GM19463 (cell line): ENCODE data around the gene SOX30.

ENCODE experiments used
- ATAC-seq: cut with Tn5 transposase; IDR thresholded peaks from one replicate; pipeline ENCODE4 v1.9.1; 2021; ENCODE audit warnings: mild to moderate bottlenecking, moderate library complexity; ENCODE audit not compliant: unreplicated experiment

Gene SOX30

GRCh38 chr5:157610990-157611389, 41.2 kb downstream of the SOX30 start:
- no peak for ATAC-seq

- no peak for ATAC-seq
Observed at GRCh38 chr5:157608972-157609565, 43.2 kb downstream of the SOX30 start.

- peak; percentile 37 for ATAC-seq
Observed at GRCh38 chr5:157607371-157608161, 44.7 kb downstream of the SOX30 start.

DNA sequence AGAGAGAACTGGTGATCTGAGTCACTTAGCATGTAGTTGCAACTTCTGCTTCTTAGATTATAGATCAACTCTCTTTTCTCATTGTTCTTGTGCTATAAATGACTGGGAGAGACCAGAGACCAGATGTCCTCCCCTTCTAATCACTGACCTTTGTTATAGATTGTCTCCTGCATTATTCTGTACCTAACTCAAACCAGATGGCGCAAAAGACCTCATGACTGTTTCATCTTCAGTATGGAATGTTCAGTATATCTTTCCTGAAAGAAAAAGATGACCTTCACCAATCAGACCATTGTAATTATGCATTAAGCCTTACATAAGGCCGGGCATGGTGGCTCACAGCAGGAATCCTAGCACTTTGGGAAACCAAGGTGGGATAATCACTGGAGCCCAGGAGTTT, 46.2 kb downstream of the SOX30 start:
- no peak for ATAC-seq

DNA sequence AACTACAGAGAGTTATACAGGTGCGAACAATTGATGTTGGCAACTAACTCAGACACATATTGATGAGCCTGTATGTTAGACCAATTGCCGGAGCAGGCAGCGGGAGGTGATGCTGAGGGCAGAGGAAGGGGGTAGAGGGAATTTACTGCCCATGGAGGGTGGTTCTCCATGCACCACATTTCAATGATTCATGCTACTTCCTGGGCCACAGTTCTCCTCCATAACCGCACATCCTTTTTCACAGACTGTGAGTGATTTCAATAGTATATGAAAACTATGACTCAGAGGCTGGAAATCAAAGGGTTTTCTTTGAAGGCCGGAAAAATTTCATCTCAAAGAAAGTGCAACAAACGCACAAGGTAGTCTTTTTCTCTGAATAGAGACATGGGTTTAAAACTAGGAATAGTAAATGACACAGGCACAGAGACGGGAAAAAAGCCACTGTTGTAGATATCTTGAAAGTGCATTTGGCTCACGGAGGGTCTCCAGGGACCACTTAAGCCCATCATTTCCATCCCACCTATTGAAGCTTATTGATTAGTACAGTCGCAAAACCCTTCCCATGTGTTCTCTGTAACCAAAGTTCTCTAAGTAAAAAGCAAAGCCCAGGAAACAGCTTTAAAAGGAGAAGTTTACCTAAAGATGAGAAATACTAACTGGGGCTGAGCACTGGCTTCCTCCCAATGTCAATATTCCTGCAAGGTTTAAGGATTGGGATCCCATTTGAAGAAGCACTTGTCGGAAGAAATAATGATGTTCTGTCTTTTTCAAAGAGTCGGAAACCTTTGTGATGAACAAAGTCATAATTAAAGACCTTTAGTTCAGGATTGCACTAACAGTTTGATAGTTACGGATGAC, 48.7 kb downstream of the SOX30 start:
- ATAC-seq, result peak; percentile 38

GRCh38 chr5:157602505-157602904, 49.7 kb downstream of the SOX30 start:
- peak; percentile 53 for ATAC-seq

DNA sequence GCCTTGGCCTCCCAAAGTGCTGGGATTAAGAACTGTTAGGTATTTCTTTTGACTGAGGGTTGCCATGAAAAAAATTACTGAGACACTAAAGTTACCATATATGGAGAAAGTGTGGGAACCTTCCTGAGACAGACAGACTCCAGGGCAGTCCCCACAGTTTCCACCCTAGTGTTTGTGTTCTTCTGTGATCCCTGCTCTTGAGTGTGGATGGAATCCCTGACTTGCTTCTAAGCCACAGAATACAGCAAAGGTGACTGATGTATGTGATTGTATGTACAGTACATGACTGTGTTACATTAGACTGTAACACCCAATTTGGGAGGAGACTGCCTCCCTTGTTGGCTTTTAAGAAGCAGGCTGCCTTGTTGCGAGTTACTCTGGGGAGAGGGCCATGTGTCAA, 52.0 kb downstream of the SOX30 start:
- no peak for ATAC-seq

GRCh38 chr5:157599565-157599964, 52.7 kb downstream of the SOX30 start:
- no peak for ATAC-seq

DNA sequence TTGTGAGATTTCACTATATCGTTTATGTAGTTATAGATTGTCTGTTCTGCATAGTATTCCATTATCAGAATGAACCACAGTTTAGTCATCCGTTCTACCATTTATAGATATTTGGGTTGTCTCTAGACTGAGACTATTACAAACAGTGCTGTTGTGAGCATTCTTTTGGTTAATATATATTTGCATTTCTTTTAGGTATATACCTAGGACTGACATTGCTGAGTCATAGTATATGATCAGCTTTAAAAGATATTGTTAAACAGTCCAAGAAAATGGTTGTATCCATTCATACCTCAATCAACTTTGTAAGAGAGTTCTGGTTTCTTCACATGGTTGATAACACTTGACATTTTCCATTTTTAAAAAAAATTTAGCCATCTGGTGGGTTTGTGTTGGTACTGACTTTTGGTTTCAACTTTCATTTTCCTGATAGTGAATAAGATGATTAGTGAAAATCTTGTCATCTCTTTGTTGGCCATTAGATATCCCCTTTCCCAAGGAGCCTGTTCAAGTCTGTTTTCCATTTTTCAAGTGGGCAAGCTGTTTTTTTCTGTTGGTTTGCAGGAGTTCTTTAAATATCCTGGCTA, 53.8 kb downstream of the SOX30 start:
- peak; percentile 12 for ATAC-seq

DNA sequence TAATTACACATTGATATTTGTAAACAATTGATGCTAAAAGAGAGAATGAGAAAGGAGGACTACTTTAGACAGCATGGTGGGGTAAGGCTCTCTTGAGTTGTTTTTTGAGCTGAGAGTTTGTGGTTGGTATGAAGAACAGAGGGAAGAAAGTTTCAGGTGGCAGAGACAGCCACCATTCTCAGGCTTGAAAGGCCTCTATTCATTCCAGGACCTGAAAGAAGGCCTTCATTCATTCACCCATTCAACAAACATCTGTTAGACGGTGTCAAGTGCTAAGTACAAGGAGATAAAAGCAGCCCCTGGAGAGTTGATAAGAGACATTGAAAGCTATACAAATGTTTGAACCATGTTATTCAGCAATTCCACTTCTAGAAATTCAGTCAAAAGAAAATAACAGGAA, 55.0 kb downstream of the SOX30 start:
- ATAC-seq, result peak; percentile 16

DNA sequence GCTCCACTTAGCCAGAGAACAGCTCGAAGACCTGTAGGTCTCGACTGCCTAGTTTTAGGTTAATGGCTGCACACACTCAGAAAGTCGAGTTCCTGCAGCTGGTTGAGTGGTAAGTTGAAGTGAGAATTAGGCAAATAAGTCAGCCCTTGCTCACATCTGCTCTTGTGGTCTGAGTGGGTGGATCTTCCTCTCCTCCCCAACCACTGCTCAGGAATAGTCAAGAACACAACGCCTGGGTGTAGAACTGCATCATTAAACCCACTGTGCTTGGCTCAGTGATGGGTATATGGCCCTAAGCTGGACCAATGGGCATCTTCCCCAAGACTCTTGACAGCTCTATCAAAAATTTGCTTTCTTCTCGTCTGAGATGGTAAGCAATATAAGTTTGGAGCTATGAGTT, 55.8 kb downstream of the SOX30 start:
- peak; percentile 70 for ATAC-seq

DNA sequence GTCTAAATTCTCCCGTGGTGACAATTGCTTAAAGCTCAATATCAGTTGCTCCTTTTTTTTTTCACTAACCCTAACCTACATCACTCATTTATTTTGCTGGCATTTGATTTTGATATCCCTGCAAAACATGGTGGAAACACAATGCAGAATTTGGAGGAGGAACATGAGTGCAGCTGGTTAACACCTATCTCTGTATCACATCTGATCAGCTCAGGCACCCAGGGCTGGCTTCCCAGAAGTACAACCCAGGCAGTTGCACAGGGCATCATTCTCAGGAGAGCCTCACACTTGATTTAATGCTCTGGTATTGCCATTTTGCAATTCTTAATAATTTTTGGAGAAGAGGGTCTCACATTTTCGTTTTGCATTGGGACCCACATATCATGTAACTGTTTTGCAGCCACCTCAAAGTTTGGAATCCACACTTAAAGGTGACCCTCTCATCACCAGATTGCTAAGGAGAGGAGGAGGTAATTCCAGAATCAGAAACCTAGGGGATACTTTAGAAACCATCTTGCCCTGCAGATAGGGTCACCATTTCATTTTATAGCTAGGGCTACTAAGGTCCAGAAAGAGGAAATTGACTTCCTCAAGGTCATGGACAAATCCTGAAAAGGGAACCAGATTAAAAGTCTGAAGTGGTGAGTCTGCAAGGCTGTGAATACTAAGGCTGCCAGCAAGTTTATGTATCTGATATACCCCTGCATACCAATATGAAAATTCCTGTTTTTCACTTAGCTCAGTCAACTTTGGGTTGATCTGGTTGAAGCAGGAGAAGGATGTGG, 57.4 kb downstream of the SOX30 start:
- ATAC-seq, result no peak

GRCh38 chr5:157594257-157594656, 58.0 kb downstream of the SOX30 start:
- ATAC-seq, result peak; percentile 21

DNA sequence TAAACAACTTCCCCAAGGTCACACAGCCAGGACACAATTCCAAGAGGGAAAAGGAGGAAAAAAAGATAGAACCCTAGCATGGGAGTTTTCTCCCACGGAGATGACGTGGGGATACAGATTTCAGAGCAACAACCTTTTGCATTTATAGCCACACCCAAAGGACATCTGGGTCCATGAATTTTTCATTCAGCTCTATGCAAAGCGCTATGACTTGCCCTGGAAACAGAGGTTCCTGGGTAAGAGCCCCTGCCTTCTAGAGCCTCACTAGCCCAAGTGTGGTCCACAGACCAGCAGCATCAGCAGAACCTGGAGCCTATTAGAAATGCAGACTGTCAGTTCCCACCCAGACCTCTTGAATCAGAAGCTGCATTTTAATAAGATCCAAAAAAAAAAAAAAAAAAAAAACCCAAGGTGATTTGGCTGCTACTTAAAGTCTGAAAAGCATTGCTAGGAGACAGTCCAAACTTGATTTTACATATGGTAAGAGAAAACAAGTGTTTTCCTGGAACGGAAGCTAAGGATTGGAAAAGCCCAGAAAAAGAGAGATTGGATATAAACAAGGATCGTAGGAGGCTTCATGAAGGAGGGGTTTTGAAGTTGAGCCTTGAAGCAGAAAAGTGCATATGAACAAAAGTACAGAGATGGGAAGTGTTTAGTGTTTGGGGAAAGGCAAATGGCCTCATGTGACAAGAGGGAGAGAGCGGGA, 59.0 kb downstream of the SOX30 start:
- ATAC-seq, result no peak

- no peak for ATAC-seq
Observed at GRCh38 chr5:157592594-157592993, 59.6 kb downstream of the SOX30 start.

GRCh38 chr5:157590478-157590877, 61.8 kb downstream of the SOX30 start:
- ATAC-seq, result no peak

DNA sequence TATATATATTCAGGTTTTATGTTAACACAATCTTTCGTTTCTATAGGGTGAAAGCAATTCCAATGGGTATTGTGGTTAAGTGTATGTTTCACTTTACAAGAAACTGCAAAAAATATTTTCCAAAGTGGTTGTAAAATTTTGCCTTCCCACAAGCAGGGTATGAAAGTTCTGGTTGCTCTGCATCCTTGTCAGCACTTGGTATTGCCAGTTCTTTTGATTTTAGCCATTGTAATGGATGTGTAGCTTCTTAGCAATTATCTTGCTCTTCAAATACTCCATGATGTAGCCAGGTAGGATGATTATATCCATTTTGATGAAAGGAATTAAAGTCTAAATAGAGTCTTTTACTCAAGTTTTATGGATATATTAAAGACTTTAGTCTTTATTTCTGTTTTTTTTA, 67.6 kb downstream of the SOX30 start:
- ATAC-seq, result no peak

- no peak for ATAC-seq
Observed at GRCh38 chr5:157582731-157583620, 69.3 kb downstream of the SOX30 start.

DNA sequence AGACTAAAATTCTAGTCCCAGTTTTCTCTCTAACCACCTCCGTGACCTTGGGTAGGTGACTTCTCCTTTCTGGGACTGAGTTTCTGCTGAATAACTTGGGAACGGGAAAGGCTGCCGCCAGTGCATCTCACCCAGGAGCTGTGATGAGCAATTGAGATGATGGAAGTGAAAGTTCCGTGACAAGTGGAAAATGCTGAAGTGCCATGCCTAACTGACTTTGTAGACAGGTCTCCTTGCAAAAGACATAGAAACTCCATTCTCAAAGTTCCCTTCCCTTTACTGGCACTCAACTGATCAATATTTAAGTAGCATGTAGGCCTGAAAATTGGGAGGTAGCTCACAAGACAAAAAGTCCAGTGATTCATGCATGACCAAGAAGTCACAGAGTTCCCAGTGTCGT, 70.3 kb downstream of the SOX30 start:
- no peak for ATAC-seq
